Keratinocyte (primary cell): Measurements from ENCODE around the gene PPM1H. TPM values are rescaled to one million over a fixed set of nuclear protein-coding genes. Genes with fewer than 3 reads are reported as not detected.
A peak's percentile ranks its signal among the peaks of the same experiment; 100 is the strongest.

Experiments
- DNase-seq: peaks from one replicate; pipeline ENCODE4 v3.0.0-alpha.2; 2011; ENCODE audit warnings: low read depth, missing footprints, low spot score
- FAIRE-seq: peaks from 2 replicates; lab custom pipeline; 2011; peaks lifted over from hg19 to GRCh38; lab: Jason Lieb, UNC
- H2AFZ ChIP-seq: 2 replicates; pipeline ENCODE4 v1.6.0; 2012; ENCODE audit warnings: low read length, control low read depth, inconsistent platforms; ENCODE audit not compliant: control insufficient read depth
- H3K27ac ChIP-seq: 2 replicates; pipeline ENCODE4 v1.5.1; 2011; ENCODE audit warnings: low read length; ENCODE audit not compliant: control insufficient read depth, insufficient read depth
- H3K27me3 ChIP-seq: 3 replicates; pipeline ENCODE4 v1.6.0; 2011; ENCODE audit warnings: low read length; ENCODE audit not compliant: control insufficient read depth, insufficient read depth; ENCODE audit errors: extremely low read depth
- H3K36me3 ChIP-seq, 2 experiments: 2 replicates in 1 of 2; 3 replicates in 1 of 2; pipeline ENCODE4 v1.5.1; 2011; ENCODE audit warnings: low read length in 2 of 2, mild to moderate bottlenecking in 1 of 2; ENCODE audit not compliant: control insufficient read depth in 2 of 2, insufficient read depth in 2 of 2; ENCODE audit errors: extremely low read depth in 1 of 2
- H3K4me1 ChIP-seq: 3 replicates; pipeline ENCODE4 v1.5.1; 2011; ENCODE audit warnings: low read length; ENCODE audit not compliant: control insufficient read depth, insufficient read depth; ENCODE audit errors: extremely low read depth
- H3K4me2 ChIP-seq: 3 replicates; pipeline ENCODE4 v1.6.0; 2011; ENCODE audit warnings: low read depth, low read length; ENCODE audit not compliant: control insufficient read depth, insufficient read depth; ENCODE audit errors: extremely low read depth
- H3K4me3 ChIP-seq, 3 experiments: fragments of 200-600 bp in 1 of 3; sonication (generic) in 1 of 3; 2 replicates in 2 of 3; 3 replicates in 1 of 3; pipeline ENCODE4 v1.5.1; 2011 to 2016; ENCODE audit warnings: low read length in 3 of 3, mild to moderate bottlenecking in 3 of 3, control low read depth in 2 of 3, inconsistent platforms in 1 of 3, low read depth in 1 of 3, mixed read lengths in 1 of 3, mixed run types in 1 of 3, moderate library complexity in 1 of 3; ENCODE audit not compliant: control insufficient read depth in 2 of 3, insufficient read depth in 2 of 3; ENCODE audit errors: extremely low read depth in 1 of 3
- H3K79me2 ChIP-seq: 2 replicates; pipeline ENCODE4 v1.6.0; 2012; ENCODE audit warnings: low read length; ENCODE audit not compliant: control insufficient read depth, insufficient read depth
- H3K9ac ChIP-seq: 3 replicates; pipeline ENCODE4 v1.6.0; 2011; ENCODE audit warnings: low read length; ENCODE audit not compliant: control insufficient read depth, insufficient read depth; ENCODE audit errors: extremely low read depth
- H3K9me1 ChIP-seq: 3 replicates; pipeline ENCODE4 v1.6.0; 2011; ENCODE audit warnings: low read length; ENCODE audit not compliant: control insufficient read depth, insufficient read depth; ENCODE audit errors: extremely low read depth
- H3K9me3 ChIP-seq: 2 replicates; pipeline ENCODE4 v1.5.1; 2012; ENCODE audit warnings: low read depth, low read length; ENCODE audit not compliant: control insufficient read depth
- H4K20me1 ChIP-seq: 3 replicates; pipeline ENCODE4 v1.6.0; 2011; ENCODE audit warnings: low read length; ENCODE audit not compliant: control insufficient read depth, insufficient read depth; ENCODE audit errors: extremely low read depth
- CTCF ChIP-seq, 3 experiments: IDR thresholded peaks in 1 of 3; conservative IDR thresholded peaks in 1 of 3; optimal IDR thresholded peaks in 1 of 3; 2 replicates in 2 of 3; 3 replicates in 1 of 3; pipeline versions ENCODE3 to v1.5.1; 2011; ENCODE audit warnings: low read length in 3 of 3, mild to moderate bottlenecking in 3 of 3, moderate library complexity in 2 of 3, control low read depth in 1 of 3, inconsistent platforms in 1 of 3; ENCODE audit not compliant: insufficient read depth in 2 of 3; ENCODE audit errors: extremely low read depth in 1 of 3
- EZH2 ChIP-seq: IDR thresholded peaks from one replicate; pipeline ENCODE4 v1.6.1; 2012; ENCODE audit warnings: inconsistent platforms, mild to moderate bottlenecking, low read length, moderate library complexity
- dilution Hi-C: fragments of 300-500 bp; cut with MboI; formaldehyde crosslinking; loops from one replicate; pipeline ENCODE4 v1.7.0; 2020; ENCODE audit warnings: low sequenced_read_pairs; ENCODE audit not compliant: extremely low pct_ligation_motif_present
- polyA plus RNA-seq, 5 experiments: library from polyadenylated mRNA; depleted of rRNA in 3 of 5; stranded (reverse) in 3 of 5; stranded (forward) in 1 of 5; unstranded in 1 of 5; fragments of >200 nt; gene quantifications; 1 replicate in 1 of 5; 2 replicates in 3 of 5; 3 replicates in 1 of 5; pipeline versions ENCODE4 v1.2.1 to v1.2.3, GENCODE V29; 2011 to 2012; ENCODE audit warnings: missing spikeins in 2 of 5, low read depth in 1 of 5, low replicate concordance in 1 of 5

Gene PPM1H
- polyA plus RNA-seq, 1 donor (not counting 4 experiments of a cell fraction or from before 2014, with no cell fraction given) = 0.09 TPM

GRCh38 chr12:62736596-62736995 lies 198.4 kb downstream of the PPM1H start:
- DNase-seq (no peak), FAIRE-seq (no peak)
- Histone ChIP-seq H3K9ac (no peak overlapping the region), H2AFZ (no peak overlapping the region), H3K9me1 (no peaks in the 10 kb centered on the region), H3K4me3 (no peak overlapping the region), H4K20me1 (no peaks in the 10 kb centered on the region), H3K9me3 (no peaks in the 10 kb centered on the region), H3K27me3 (no peaks in the 10 kb centered on the region), H3K27ac (no peak overlapping the region), H3K36me3 (no peaks in the 10 kb centered on the region), H3K4me1 (peaks cover 31% of the 10 kb centered on the region), H3K4me2 (no peak overlapping the region), H3K79me2 (no peaks in the 10 kb centered on the region)
- TF ChIP-seq CTCF (optimal IDR thresholded peaks at IDR 0.05 in 1 of 3, IDR thresholded peaks at IDR 0.05 in 1 of 3, conservative IDR thresholded peaks at IDR 0.05 in 1 of 3; ENCODE audit: extremely low read depth in 1 of 3, insufficient read depth in 2 of 3, low read length in 3 of 3) = no peak
- TF ChIP-seq EZH2 = no peak
- dilution Hi-C loops = no loop called here

DNA sequence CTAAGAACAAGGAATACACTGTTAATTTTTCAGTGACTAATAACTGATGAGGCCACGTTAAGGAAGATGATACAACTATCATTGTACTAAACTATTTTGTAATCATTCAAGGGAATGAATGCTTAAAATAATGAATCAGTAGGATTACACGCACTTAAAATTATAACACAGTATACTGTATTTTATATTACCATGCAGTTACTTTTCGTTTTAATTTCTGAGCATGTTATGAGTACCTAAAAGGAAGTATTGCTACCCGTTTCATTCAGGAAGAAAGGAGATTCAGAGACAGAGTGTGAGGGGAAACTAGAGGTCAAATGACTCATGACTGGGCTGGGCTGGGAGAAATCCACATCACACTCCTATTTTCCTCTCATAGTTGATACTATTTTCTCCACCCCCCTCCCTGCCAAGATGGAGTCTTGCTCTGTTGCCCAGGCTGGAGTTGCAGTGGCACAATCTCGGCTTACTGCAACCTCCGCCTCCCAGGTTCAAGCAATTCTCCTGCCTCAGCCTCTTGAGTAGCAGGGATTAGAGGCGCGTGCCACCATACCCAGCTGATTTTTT lies 202.0 kb downstream of the PPM1H start:
- Histone ChIP-seq H2AFZ (peak overlapping the region; percentile 60), H3K27me3 (no peaks in the 10 kb centered on the region), H3K27ac (peak overlapping the region; percentile 76), H3K9me3 (no peaks in the 10 kb centered on the region), H4K20me1 (no peaks in the 10 kb centered on the region), H3K79me2 (no peaks in the 10 kb centered on the region), H3K36me3 (no peaks in the 10 kb centered on the region), H3K4me1 (peaks cover 35% of the 10 kb centered on the region), H3K9me1 (no peaks in the 10 kb centered on the region), H3K4me2 (peak overlapping the region; percentile 29), H3K4me3 (no peak overlapping the region), H3K9ac (peak overlapping the region; percentile 9)
- DNase-seq = no peak
- dilution Hi-C loops = no loop called here
- no peak for FAIRE-seq
- no peak for TF ChIP-seq CTCF (optimal IDR thresholded peaks at IDR 0.05 in 1 of 3, IDR thresholded peaks at IDR 0.05 in 1 of 3, conservative IDR thresholded peaks at IDR 0.05 in 1 of 3; ENCODE audit: extremely low read depth in 1 of 3, insufficient read depth in 2 of 3, low read length in 3 of 3)
- TF ChIP-seq EZH2 = no peak
